SJSA1 (cell line): ENCODE data around the gene ADGRG4. TPM values are rescaled to one million over a fixed set of nuclear protein-coding genes. Genes with fewer than 3 reads are reported as not detected.

ENCODE experiments used
- DNase-seq, 2 experiments: peaks; one replicate each; pipeline ENCODE4 v3.0.0-alpha.2; 2015 to 2020; ENCODE audit warnings: low spot score in 2 of 2, low read depth in 1 of 2
- H3K27ac ChIP-seq: fragments of 250-450 bp; sonication (Bioruptor Pico); 2 replicates; pipeline ENCODE4 v1.5.1; 2020; ENCODE audit warnings: mild to moderate bottlenecking, moderate library complexity
- H3K27me3 ChIP-seq: fragments of 250-450 bp; sonication (Bioruptor Pico); replicated peaks from 2 replicates; pipeline ENCODE4 v1.5.1; 2020; ENCODE audit warnings: mild to moderate bottlenecking, moderate library complexity
- H3K36me3 ChIP-seq: fragments of 250-450 bp; sonication (Bioruptor Pico); 2 replicates; pipeline ENCODE4 v1.5.1; 2020; ENCODE audit warnings: mild to moderate bottlenecking
- H3K4me1 ChIP-seq: fragments of 250-450 bp; sonication (Bioruptor Pico); replicated peaks from 2 replicates; pipeline ENCODE4 v1.6.1; 2021; ENCODE audit warnings: mild to moderate bottlenecking
- H3K4me3 ChIP-seq: fragments of 250-450 bp; sonication (Bioruptor Pico); 2 replicates; pipeline ENCODE4 v1.5.1; 2020; ENCODE audit warnings: mild to moderate bottlenecking
- H3K9me3 ChIP-seq: fragments of 250-450 bp; sonication (Bioruptor Pico); replicated peaks from 2 replicates; pipeline ENCODE4 v1.5.1; 2020; ENCODE audit warnings: mild to moderate bottlenecking
- total RNA-seq: library from RNA; depleted of rRNA; stranded (reverse); fragments of >200 nt; shearing (Covaris generic); gene quantifications from 2 replicates; pipeline ENCODE4 v1.2.3, GENCODE V29; 2014

ADGRG4 gene
- total RNA-seq, 1 experiment from 2014 or later: not detected

DNA sequence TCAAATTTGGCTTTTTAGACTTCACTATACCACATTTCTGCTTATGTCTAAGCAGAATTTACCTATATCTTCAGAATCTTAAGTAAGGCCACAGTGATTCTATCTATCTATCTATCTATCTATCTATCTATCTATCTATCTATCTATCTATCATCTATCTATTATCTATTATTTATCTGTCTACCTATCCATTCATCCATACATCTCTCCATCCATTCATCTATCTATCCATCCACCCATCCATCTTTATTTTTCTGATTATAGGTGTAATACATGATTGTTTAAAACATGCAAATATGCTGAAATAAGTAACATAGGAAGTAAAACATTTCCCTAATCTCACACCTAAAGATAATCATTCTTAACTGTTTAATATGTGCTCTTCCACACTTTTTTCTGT lies 18.8 kb downstream of the ADGRG4 start:
- H3K4me1 ChIP-seq: no peaks in the 10 kb centered on the region
- H3K4me3 ChIP-seq: no peak overlapping the region
- no peaks in the 10 kb centered on the region for H3K27me3 ChIP-seq
- DNase-seq: no peak
- H3K36me3 ChIP-seq: no peaks in the 10 kb centered on the region
- no peaks in the 10 kb centered on the region for H3K9me3 ChIP-seq
- no peak overlapping the region for H3K27ac ChIP-seq

GRCh38 chrX:136321532-136321931 lies 20.8 kb downstream of the ADGRG4 start:
- Histone ChIP-seq H3K27me3 (no peaks in the 10 kb centered on the region), H3K4me1 (no peaks in the 10 kb centered on the region), H3K9me3 (no peaks in the 10 kb centered on the region), H3K36me3 (no peaks in the 10 kb centered on the region), H3K4me3 (no peak overlapping the region), H3K27ac (no peak overlapping the region)
- DNase-seq: no peak

GRCh38 chrX:136322064-136322463 lies 21.3 kb downstream of the ADGRG4 start:
- Histone ChIP-seq H3K4me1 (no peaks in the 10 kb centered on the region), H3K9me3 (no peaks in the 10 kb centered on the region), H3K4me3 (no peak overlapping the region), H3K27me3 (no peaks in the 10 kb centered on the region), H3K27ac (no peak overlapping the region), H3K36me3 (no peaks in the 10 kb centered on the region)
- DNase-seq: no peak

DNA sequence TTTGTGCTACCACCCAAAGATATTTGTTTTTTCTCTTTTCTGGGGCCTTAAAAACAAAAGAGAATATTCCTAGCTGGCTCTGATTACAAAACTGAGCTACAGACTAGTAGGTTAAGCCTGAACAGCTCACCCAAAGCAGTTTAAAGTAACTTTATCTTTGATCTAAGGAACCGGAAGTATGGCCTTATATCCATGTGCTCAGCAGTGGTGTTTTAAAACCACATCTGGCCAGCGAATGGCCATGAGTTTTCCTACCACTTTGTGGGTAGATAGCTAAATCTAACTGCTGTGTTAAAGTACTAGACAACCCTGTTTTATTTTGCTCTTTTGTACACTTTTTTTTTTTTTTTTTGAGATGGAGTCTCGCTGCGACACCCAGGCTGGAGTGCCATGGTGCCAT lies 24.6 kb downstream of the ADGRG4 start:
- no peak overlapping the region for H3K4me3 ChIP-seq
- no peaks in the 10 kb centered on the region for H3K36me3 ChIP-seq
- H3K27me3 ChIP-seq: no peaks in the 10 kb centered on the region
- no peaks in the 10 kb centered on the region for H3K4me1 ChIP-seq
- DNase-seq: no peak
- no peak overlapping the region for H3K27ac ChIP-seq
- no peaks in the 10 kb centered on the region for H3K9me3 ChIP-seq

GRCh38 chrX:136328933-136329332 lies 28.2 kb downstream of the ADGRG4 start:
- H3K36me3 ChIP-seq: no peaks in the 10 kb centered on the region
- no peak overlapping the region for H3K27ac ChIP-seq
- no peaks in the 10 kb centered on the region for H3K27me3 ChIP-seq
- no peaks in the 10 kb centered on the region for H3K9me3 ChIP-seq
- no peak overlapping the region for H3K4me3 ChIP-seq
- H3K4me1 ChIP-seq: no peaks in the 10 kb centered on the region
- no peak for DNase-seq

DNA sequence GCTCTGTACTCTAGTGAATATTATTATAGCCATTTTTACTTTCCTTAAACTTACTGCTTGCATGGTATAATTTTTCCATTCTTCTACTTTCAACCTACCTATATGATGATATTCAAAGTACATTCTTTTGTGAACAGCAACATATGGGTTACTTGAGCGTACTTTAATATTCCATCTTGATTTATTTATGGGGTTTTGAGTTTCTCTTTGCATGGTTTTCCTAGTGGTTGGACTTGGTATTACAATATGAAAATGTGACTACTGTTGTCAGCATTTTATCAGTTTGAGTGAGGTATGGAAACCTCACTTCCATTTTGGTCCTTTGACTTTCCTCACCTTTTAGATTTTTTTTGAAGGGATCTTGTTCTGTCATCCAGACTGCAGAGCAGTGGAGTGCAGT lies 35.9 kb downstream of the ADGRG4 start:
- Histone ChIP-seq H3K27ac (no peak overlapping the region), H3K27me3 (no peaks in the 10 kb centered on the region), H3K4me1 (no peaks in the 10 kb centered on the region), H3K9me3 (no peaks in the 10 kb centered on the region), H3K4me3 (no peak overlapping the region), H3K36me3 (no peaks in the 10 kb centered on the region)
- DNase-seq: no peak

- H3K27ac ChIP-seq: no peak overlapping the region
- H3K36me3 ChIP-seq: no peaks in the 10 kb centered on the region
- no peaks in the 10 kb centered on the region for H3K4me1 ChIP-seq
- no peak overlapping the region for H3K4me3 ChIP-seq
- H3K27me3 ChIP-seq: no peaks in the 10 kb centered on the region
- H3K9me3 ChIP-seq: no peaks in the 10 kb centered on the region
- no peak for DNase-seq
These were observed 38.9 kb downstream of the ADGRG4 start for GRCh38 chrX:136339702-136340101.

- H3K4me1 ChIP-seq: no peaks in the 10 kb centered on the region
- no peak overlapping the region for H3K4me3 ChIP-seq
- H3K27ac ChIP-seq: no peak overlapping the region
- H3K36me3 ChIP-seq: no peaks in the 10 kb centered on the region
- no peaks in the 10 kb centered on the region for H3K9me3 ChIP-seq
- DNase-seq: no peak
- H3K27me3 ChIP-seq: no peaks in the 10 kb centered on the region
These were observed 43.6 kb downstream of the ADGRG4 start for GRCh38 chrX:136344320-136344719.

DNA sequence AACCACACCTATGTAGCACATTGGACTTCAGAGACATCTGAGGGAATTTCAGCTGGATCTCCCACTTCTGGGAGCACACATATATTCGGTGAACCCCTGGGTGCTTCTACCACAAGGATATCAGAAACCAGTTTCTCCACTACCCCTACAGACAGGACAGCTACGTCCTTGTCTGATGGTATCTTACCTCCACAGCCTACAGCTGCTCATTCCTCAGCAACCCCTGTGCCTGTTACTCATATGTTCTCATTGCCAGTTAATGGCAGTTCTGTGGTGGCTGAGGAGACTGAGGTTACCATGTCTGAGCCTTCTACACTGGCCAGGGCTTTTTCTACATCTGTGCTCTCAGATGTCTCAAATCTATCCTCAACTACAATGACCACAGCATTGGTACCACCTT lies 45.7 kb downstream of the ADGRG4 start:
- Histone ChIP-seq H3K4me3 (no peak overlapping the region), H3K27me3 (no peaks in the 10 kb centered on the region), H3K27ac (no peak overlapping the region), H3K36me3 (no peaks in the 10 kb centered on the region), H3K9me3 (no peaks in the 10 kb centered on the region), H3K4me1 (no peaks in the 10 kb centered on the region)
- DNase-seq: no peak

DNA sequence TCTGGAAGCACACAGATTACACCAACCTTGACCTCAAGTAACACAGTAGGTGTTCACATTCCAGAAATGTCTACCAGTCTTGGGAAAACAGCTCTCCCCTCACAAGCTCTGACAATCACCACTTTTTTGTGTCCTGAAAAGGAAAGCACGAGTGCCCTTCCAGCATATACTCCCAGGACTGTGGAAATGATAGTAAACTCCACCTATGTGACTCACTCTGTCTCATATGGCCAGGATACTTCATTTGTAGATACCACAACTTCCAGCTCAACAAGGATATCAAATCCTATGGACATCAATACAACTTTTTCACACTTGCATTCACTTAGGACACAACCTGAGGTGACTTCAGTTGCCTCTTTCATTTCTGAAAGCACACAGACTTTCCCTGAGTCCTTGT lies 46.9 kb downstream of the ADGRG4 start:
- Histone ChIP-seq H3K27me3 (no peaks in the 10 kb centered on the region), H3K27ac (no peak overlapping the region), H3K9me3 (no peaks in the 10 kb centered on the region), H3K36me3 (no peaks in the 10 kb centered on the region), H3K4me1 (no peaks in the 10 kb centered on the region), H3K4me3 (no peak overlapping the region)
- no peak for DNase-seq

- no peaks in the 10 kb centered on the region for H3K36me3 ChIP-seq
- no peaks in the 10 kb centered on the region for H3K4me1 ChIP-seq
- DNase-seq: no peak
- no peaks in the 10 kb centered on the region for H3K9me3 ChIP-seq
- H3K27me3 ChIP-seq: no peaks in the 10 kb centered on the region
- no peak overlapping the region for H3K27ac ChIP-seq
- H3K4me3 ChIP-seq: no peak overlapping the region
These were observed 52.8 kb downstream of the ADGRG4 start for GRCh38 chrX:136353526-136354093.

DNA sequence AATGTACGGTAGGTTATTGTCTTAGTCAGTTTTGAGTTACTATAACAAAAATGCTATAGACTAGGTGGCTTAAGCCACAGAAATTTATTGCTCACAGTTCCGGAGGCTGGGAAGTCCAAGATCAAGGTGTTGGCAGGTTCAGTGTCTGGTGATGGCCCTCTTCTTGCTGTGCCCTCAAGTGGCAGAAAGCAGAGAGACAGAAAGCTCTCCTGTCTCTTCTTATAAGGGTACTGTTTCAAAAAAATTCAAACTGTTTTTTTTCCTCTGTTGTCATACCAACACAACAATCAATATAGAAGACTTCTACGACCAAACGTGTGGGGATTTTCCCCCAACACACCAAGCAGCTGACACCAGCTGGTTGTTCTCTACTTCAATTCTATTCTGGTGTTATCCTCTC lies 53.4 kb downstream of the ADGRG4 start:
- no peaks in the 10 kb centered on the region for H3K27me3 ChIP-seq
- no peaks in the 10 kb centered on the region for H3K36me3 ChIP-seq
- H3K27ac ChIP-seq: no peak overlapping the region
- no peak overlapping the region for H3K4me3 ChIP-seq
- H3K9me3 ChIP-seq: no peaks in the 10 kb centered on the region
- no peaks in the 10 kb centered on the region for H3K4me1 ChIP-seq
- DNase-seq: no peak

- no peak overlapping the region for H3K4me3 ChIP-seq
These were observed 68.6 kb downstream of the ADGRG4 start for GRCh38 chrX:136369377-136369776.

GRCh38 chrX:136376713-136377112 lies 76.0 kb downstream of the ADGRG4 start:
- DNase-seq: no peak
- Histone ChIP-seq H3K27me3 (no peaks in the 10 kb centered on the region), H3K36me3 (no peaks in the 10 kb centered on the region), H3K4me1 (no peaks in the 10 kb centered on the region), H3K27ac (no peak overlapping the region), H3K9me3 (no peaks in the 10 kb centered on the region), H3K4me3 (no peak overlapping the region)

More at GRCh38 chrX:136369377-136369776, 68.6 kb downstream of the ADGRG4 start:
- H3K36me3 ChIP-seq: no peaks in the 10 kb centered on the region
- H3K4me1 ChIP-seq: no peaks in the 10 kb centered on the region
- no peak overlapping the region for H3K27ac ChIP-seq
- DNase-seq: no peak
- no peaks in the 10 kb centered on the region for H3K9me3 ChIP-seq
- H3K27me3 ChIP-seq: no peaks in the 10 kb centered on the region

- H3K4me3 ChIP-seq: no peak overlapping the region
- no peak for DNase-seq
- no peaks in the 10 kb centered on the region for H3K9me3 ChIP-seq
- no peak overlapping the region for H3K27ac ChIP-seq
- no peaks in the 10 kb centered on the region for H3K4me1 ChIP-seq
- no peaks in the 10 kb centered on the region for H3K27me3 ChIP-seq
- H3K36me3 ChIP-seq: no peaks in the 10 kb centered on the region
These were observed 79.4 kb downstream of the ADGRG4 start for GRCh38 chrX:136380010-136380769.
